Gastrocnemius medialis (tissue), 4 donors: ENCODE data around the gene GTF2A2. TPM values are rescaled to one million over a fixed set of nuclear protein-coding genes. Genes with fewer than 3 reads are reported as not detected.

Experiments
- ATAC-seq, 2 donors: fragments of 150-250 bp; one replicate each; pipeline ENCODE4 v1.9.1; 2016
- DNase-seq, 2 donors: peaks; one replicate each; pipeline ENCODE4 v3.0.0-alpha.2; 2019
- H3K27ac ChIP-seq, 4 donors: fragments of 200-600 bp; sonication (generic); 1 replicate in 1 of 4; 2 replicates in 3 of 4; pipeline ENCODE4 v1.5.1; 2016 to 2018; ENCODE audit warnings: mild to moderate bottlenecking in 2 of 4, moderate library complexity in 1 of 4
- H3K27me3 ChIP-seq, 3 donors: fragments of 200-600 bp; sonication (generic) in 2 of 3; 1 replicate in 1 of 3; 2 replicates in 2 of 3; pipeline versions ENCODE4 v1.5.1 to v1.6.0; 2016 to 2019; ENCODE audit warnings: mild to moderate bottlenecking in 1 of 3, moderate library complexity in 1 of 3
- H3K36me3 ChIP-seq, 2 donors: fragments of 200-600 bp; sonication (generic) in 1 of 2; one replicate each; pipeline ENCODE4 v1.5.1; 2017 to 2018
- H3K4me1 ChIP-seq, 2 donors: fragments of 200-600 bp; sonication (generic) in 1 of 2; one replicate each; pipeline ENCODE4 v1.5.1; 2016 to 2017; ENCODE audit warnings: mild to moderate bottlenecking in 2 of 2
- H3K4me3 ChIP-seq, 4 donors: fragments of 200-600 bp; sonication (generic) in 3 of 4; 1 replicate in 1 of 4; 2 replicates in 3 of 4; pipeline ENCODE4 v1.5.1; 2016 to 2019; ENCODE audit warnings: mild to moderate bottlenecking in 2 of 4
- H3K9me3 ChIP-seq, 3 donors: fragments of 200-600 bp; sonication (generic) in 2 of 3; 1 replicate in 1 of 3; 2 replicates in 2 of 3; pipeline ENCODE4 v1.5.1; 2016 to 2019
- POLR2A ChIP-seq, 2 donors: fragments of 450-650 bp; IDR thresholded peaks; one replicate each; pipeline ENCODE4 v1.6.1; 2017; ENCODE audit warnings: antibody characterized with exemption in 2 of 2, mild to moderate bottlenecking in 2 of 2, moderate library complexity in 2 of 2
- in situ Hi-C, 4 donors: fragments of 200-750 bp; cut with MboI; loops; one replicate each; pipeline versions ENCODE4 v1.15.0 to v1.8.0; 2017; ENCODE audit warnings: low sequenced_read_pairs in 4 of 4
- intact Hi-C: fragments of 100-400 bp; cut with DNase I; formaldehyde crosslinking; loops from one replicate; pipeline ENCODE4 v1.15.1; 2023; ENCODE audit warnings: low total_unique reads
- total RNA-seq, 4 donors: library from RNA; depleted of rRNA; stranded (reverse); fragments of >200 nt; gene quantifications; one replicate each; pipeline versions ENCODE4 v1.1.0 to v1.2.3, GENCODE V29; 2016
- TF ChIP-seq, protein P1 (sequence below), 5 experiments: fragments of 450-650 bp in 3 of 5; fragments of 200-600 bp in 2 of 5; sonication (generic) in 2 of 5; IDR thresholded peaks in 4 of 5; conservative IDR thresholded peaks in 1 of 5; 1 replicate in 4 of 5; 2 replicates in 1 of 5; pipeline ENCODE4 v1.5.1; 2016 to 2019; ENCODE audit warnings: antibody characterized with exemption in 5 of 5, mild to moderate bottlenecking in 3 of 5, moderate library complexity in 3 of 5

The GTF2A2 gene
- total RNA-seq, 4 donors from 2014 or later = 37.9 to 86.0 (median 53.5) TPM

DNA sequence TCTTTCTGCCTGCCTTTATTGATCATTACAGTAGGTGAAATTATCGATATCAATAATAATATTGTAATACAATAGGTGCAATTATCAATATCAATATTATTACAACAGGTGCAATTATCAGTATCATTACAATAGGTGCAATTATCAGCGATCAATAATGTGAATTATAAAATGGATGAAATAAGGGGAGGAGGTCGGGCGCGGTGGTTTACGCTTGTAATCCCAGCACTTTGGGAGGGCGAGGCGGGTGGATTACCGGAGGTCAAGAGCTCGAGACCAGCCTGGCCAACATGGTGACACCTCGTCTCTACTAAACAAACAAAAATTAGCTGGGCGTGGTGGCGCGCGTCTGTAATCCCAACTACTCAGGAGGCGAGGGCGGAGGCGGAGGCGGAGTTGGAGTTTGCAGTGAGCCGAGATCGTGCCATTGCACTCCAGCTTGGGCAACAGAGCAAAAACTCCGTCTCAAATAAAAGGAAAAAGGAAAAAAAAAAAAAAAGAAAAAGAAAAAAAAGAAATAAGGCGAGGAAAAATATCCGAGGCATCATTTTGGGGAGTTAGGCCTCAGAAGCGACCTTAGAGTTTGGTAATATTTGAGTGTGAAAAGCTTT is 32.4 kb upstream of the GTF2A2 start:
- no peaks in the 10 kb centered on the region for H3K36me3 ChIP-seq
- H3K4me1 ChIP-seq = peaks cover 31 to 46% of the 10 kb centered on the region in 2 donors
- peak overlapping the region; percentile 96 to 100 (median 98) for H3K27ac ChIP-seq
- in situ Hi-C loops (loop anchor here in 2 of 4 donors (10.0 to 25.0 kb wide), 2 partner anchors 635 to 773 kb away; no protein-coding TSS in a partner anchor), intact Hi-C loops (loop anchor here (1.0 kb wide), 2 partner anchors 32 to 438 kb away; partner anchors contain the start of gene GTF2A2)
- ATAC-seq = peak; percentile 59 to 65
- TF ChIP-seq POLR2A (IDR thresholded peaks at IDR 0.05) = no peak
- TF ChIP-seq, protein P1, sequence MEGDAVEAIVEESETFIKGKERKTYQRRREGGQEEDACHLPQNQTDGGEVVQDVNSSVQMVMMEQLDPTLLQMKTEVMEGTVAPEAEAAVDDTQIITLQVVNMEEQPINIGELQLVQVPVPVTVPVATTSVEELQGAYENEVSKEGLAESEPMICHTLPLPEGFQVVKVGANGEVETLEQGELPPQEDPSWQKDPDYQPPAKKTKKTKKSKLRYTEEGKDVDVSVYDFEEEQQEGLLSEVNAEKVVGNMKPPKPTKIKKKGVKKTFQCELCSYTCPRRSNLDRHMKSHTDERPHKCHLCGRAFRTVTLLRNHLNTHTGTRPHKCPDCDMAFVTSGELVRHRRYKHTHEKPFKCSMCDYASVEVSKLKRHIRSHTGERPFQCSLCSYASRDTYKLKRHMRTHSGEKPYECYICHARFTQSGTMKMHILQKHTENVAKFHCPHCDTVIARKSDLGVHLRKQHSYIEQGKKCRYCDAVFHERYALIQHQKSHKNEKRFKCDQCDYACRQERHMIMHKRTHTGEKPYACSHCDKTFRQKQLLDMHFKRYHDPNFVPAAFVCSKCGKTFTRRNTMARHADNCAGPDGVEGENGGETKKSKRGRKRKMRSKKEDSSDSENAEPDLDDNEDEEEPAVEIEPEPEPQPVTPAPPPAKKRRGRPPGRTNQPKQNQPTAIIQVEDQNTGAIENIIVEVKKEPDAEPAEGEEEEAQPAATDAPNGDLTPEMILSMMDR (IDR thresholded peaks at IDR 0.05 in 4 of 5, conservative IDR thresholded peaks at IDR 0.05 in 1 of 5) = no peak
- H3K4me3 ChIP-seq = peak overlapping the region; percentile 87 to 99 (median 98)
- peak; percentile 67 to 86 for DNase-seq
- H3K27me3 ChIP-seq = no peaks in the 10 kb centered on the region
- no peaks in the 10 kb centered on the region for H3K9me3 ChIP-seq

DNA sequence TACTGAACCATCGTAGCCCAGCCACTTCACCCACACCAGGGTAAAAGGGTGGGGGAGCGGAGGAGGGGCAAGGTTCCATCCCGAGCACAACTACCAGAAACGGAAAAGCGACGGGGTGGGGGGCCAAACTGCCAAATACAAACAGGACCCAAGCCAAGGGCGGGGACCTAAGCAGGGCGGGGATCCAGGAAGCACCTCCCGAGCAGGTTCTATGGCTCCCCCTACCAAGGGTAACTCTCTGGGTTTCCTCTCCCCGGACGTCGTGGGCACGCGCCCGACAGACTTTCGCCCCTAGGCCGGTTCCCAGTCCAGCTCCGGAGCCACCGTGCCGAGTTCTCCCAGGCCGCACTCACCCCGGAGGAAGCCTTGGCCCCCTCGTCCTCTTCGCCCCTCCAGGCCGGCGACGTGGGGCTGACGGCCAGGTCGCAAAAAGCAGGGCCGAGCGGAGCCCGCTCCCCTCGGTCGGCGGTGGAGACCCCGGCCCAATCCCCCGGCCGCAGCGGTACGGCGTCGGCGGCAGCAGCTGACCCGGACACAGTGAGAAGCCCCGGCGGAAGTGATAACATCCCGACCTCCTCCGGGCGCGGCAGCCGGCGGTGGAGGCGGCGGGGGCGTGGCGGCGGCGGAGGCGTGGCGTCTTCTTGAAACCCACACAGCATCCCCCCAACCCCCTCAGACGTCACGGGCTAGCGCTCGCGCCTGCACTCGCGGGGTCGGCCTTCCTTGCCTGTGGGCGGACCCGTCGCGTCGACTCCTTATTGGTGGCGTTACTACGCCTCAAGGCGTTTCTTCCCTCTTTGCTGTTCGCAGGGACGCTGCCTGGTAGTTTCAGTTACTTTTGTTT is 31.7 kb upstream of the GTF2A2 start, which contains the start of gene BNIP2:
Gene BNIP2 (minus strand): TSS at position 539 of the 844 bp plus-strand sequence. CDS start 6,863 bp downstream, outside the sequence.
- intact Hi-C loops (loop anchor here (1.0 kb wide), 2 partner anchors 32 to 438 kb away; partner anchors contain the start of gene GTF2A2), in situ Hi-C loops (loop anchor here in 1 of 4 donors (25.0 kb wide), 1 partner anchor 773 kb away; no protein-coding TSS in a partner anchor)

DNA sequence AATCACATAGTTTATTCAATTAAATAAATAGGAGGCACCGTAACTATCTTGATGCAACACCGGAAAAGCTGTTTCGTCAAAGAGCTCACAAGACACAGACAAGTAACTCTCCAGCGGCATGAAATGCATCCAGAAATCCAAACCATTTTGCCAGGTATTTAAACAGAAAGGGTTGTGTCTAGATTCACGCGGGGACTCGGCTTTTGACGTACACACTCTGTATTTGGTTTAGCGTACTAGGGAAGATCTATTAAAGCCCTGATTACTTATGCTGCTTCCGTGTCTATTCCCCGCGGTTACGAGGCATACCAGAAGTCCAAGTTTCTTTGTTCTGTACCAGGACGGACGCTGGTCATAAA is 31.1 kb upstream of the GTF2A2 start:
- TF ChIP-seq, protein P1 (IDR thresholded peaks at IDR 0.05 in 4 of 5, conservative IDR thresholded peaks at IDR 0.05 in 1 of 5) = no peak
- peak in 1 of 2 donors; percentile 29 for TF ChIP-seq POLR2A (IDR thresholded peaks at IDR 0.05)
- Histone ChIP-seq H3K9me3 (no peaks in the 10 kb centered on the region), H3K27ac (peak overlapping the region; percentile 96 to 100 (median 98)), H3K4me3 (peak overlapping the region; percentile 87 to 99 (median 98)), H3K4me1 (peaks cover 40 to 54% of the 10 kb centered on the region in 2 donors), H3K27me3 (no peaks in the 10 kb centered on the region), H3K36me3 (no peaks in the 10 kb centered on the region)
- in situ Hi-C loops (loop anchor here in 1 of 4 donors (25.0 kb wide), 1 partner anchor 774 kb away; no protein-coding TSS in a partner anchor), intact Hi-C loops (no loop called here)
- DNase-seq (no peak), ATAC-seq (peak in 1 of 2 donors; percentile 21)

More for the DNA sequence above, 31.7 kb upstream of the GTF2A2 start, which contains the start of gene BNIP2:
- DNase-seq = peak; percentile 98 to 99
- peak; percentile 94 to 95 for ATAC-seq
- Histone ChIP-seq H3K27me3 (no peaks in the 10 kb centered on the region), H3K36me3 (no peaks in the 10 kb centered on the region), H3K9me3 (no peaks in the 10 kb centered on the region), H3K4me1 (peaks cover 38 to 53% of the 10 kb centered on the region in 2 donors), H3K27ac (peak within 1 kb of the TSS; percentile 96 to 100 (median 98)), H3K4me3 (peak within 1 kb of the TSS; percentile 87 to 99 (median 98))
- TF ChIP-seq, protein P1 (IDR thresholded peaks at IDR 0.05 in 4 of 5, conservative IDR thresholded peaks at IDR 0.05 in 1 of 5) = no peak
- TF ChIP-seq POLR2A (IDR thresholded peaks at IDR 0.05) = peak; percentile 93 to 96

DNA sequence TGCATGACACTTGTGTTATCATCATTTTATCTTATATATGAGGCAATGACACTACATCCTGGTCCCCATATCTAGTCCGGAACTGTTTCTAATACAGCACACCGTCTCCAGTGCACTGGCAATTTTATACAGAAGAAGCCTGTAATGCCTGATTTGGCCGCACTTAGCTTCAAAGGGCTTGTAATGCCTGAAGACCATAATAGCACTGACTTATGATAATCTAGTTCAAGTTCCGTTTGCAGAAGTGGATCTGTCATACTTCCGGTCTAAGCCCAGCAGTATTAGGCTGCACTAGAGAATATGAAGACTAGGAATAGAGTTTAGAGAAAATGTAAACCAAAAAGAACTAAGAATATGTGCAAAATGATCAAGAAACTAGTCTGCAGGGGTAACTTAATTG is 30.5 kb upstream of the GTF2A2 start:
- H3K9me3 ChIP-seq = no peaks in the 10 kb centered on the region
- H3K36me3 ChIP-seq = no peaks in the 10 kb centered on the region
- no peak for DNase-seq
- in situ Hi-C loops = loop anchor here in 1 of 4 donors (25.0 kb wide), 1 partner anchor 774 kb away; no protein-coding TSS in a partner anchor
- ATAC-seq = no peak
- intact Hi-C loops = no loop called here
- no peaks in the 10 kb centered on the region for H3K27me3 ChIP-seq
- peaks cover 40 to 54% of the 10 kb centered on the region in 2 donors for H3K4me1 ChIP-seq
- H3K4me3 ChIP-seq = peak overlapping the region; percentile 87 to 99 (median 98)
- TF ChIP-seq, protein P1 (IDR thresholded peaks at IDR 0.05 in 4 of 5, conservative IDR thresholded peaks at IDR 0.05 in 1 of 5) = no peak
- TF ChIP-seq POLR2A (IDR thresholded peaks at IDR 0.05) = no peak
- peak overlapping the region; percentile 96 to 100 (median 98) for H3K27ac ChIP-seq
